GM21367 (cell line): Measurements from ENCODE around the gene GNAI1.

Experiments
- ATAC-seq: cut with Tn5 transposase; IDR thresholded peaks from one replicate; pipeline ENCODE4 v1.9.1; 2021; ENCODE audit not compliant: unreplicated experiment

Gene GNAI1

GRCh38 chr7:80134536-80135308 is at the start of gene GNAI1:
TSS of gene GNAI1 (plus strand) at chr7:80134831. CDS start at chr7:80135161, 330 bp downstream.
- peak; percentile 61 for ATAC-seq

GRCh38 chr7:80087051-80087770 is 47.4 kb upstream of the GNAI1 start:
- no peak for ATAC-seq

- ATAC-seq, result no peak
Measured at GRCh38 chr7:80087771-80088170, 46.9 kb upstream of the GNAI1 start.

GRCh38 chr7:80088705-80089104 is 45.9 kb upstream of the GNAI1 start:
- no peak for ATAC-seq

GRCh38 chr7:80089366-80089765 is 45.3 kb upstream of the GNAI1 start:
- no peak for ATAC-seq

- no peak for ATAC-seq
Measured at GRCh38 chr7:80093349-80093748, 41.3 kb upstream of the GNAI1 start.

GRCh38 chr7:80095545-80095944 is 39.1 kb upstream of the GNAI1 start:
- ATAC-seq, result no peak

- no peak for ATAC-seq
Measured at GRCh38 chr7:80097756-80098155, 36.9 kb upstream of the GNAI1 start.

GRCh38 chr7:80098795-80099194 is 35.8 kb upstream of the GNAI1 start:
- ATAC-seq, result no peak

GRCh38 chr7:80100254-80100653 is 34.4 kb upstream of the GNAI1 start:
- no peak for ATAC-seq

GRCh38 chr7:80105701-80106408 is 28.8 kb upstream of the GNAI1 start:
- no peak for ATAC-seq

GRCh38 chr7:80106498-80107113 is 28.0 kb upstream of the GNAI1 start:
- ATAC-seq, result no peak

GRCh38 chr7:80107278-80107677 is 27.4 kb upstream of the GNAI1 start:
- ATAC-seq, result no peak

GRCh38 chr7:80110376-80110775 is 24.3 kb upstream of the GNAI1 start:
- ATAC-seq, result no peak

- no peak for ATAC-seq
Measured at GRCh38 chr7:80114159-80114558, 20.5 kb upstream of the GNAI1 start.

GRCh38 chr7:80124526-80125264 is 9.9 kb upstream of the GNAI1 start:
- ATAC-seq, result no peak

- ATAC-seq, result no peak
Measured at GRCh38 chr7:80127412-80128160, 7.0 kb upstream of the GNAI1 start.

- ATAC-seq, result no peak
Measured at GRCh38 chr7:80128918-80129317, 5.7 kb upstream of the GNAI1 start.

- no peak for ATAC-seq
Measured at GRCh38 chr7:80129785-80130184, 4.8 kb upstream of the GNAI1 start.
